ENCODE measurements around the gene MTMR3. TPM values are rescaled to one million over a fixed set of nuclear protein-coding genes. Genes with fewer than 3 reads are reported as not detected.
A peak's percentile ranks its signal among the peaks of the same experiment; 100 is the strongest.
"Not testable (repeated sequence)": the region's sequence is repeated elsewhere in the genome, so short reads cannot be mapped to it uniquely, and the experiment has no call there.

Gene MTMR3
- total RNA-seq, 2 experiments from 2014 or later: 21.1 to 26.0 TPM

DNA sequence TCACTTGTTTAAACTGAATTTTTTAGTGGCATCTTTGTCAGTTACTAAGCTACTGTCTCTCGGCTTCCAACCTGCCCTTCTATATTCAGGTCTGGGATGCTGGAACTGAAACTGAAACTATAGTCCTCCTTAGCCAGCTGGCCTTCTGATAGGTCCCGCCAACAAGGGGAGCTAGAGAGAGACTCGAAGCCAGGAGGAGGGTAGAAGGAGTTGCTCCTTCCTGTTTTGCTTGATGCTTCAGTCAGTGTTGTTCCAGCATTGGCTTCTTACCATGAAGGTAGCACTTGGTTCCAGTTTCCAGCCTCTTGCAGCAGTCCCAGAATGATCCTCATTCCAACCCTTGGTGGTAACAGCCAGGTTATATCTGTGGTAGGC is 164.4 kb downstream of the MTMR3 start:
- H3K4me3 Mint-ChIP-seq: no peak overlapping the region
- H3K9me3 Mint-ChIP-seq (ENCODE audit: insufficient read depth): no peaks in the 10 kb centered on the region
- H3K27ac Mint-ChIP-seq: peak overlapping the region; percentile 67
- DNase-seq: peak; percentile 69
- H3K27me3 Mint-ChIP-seq (ENCODE audit: low read depth): no peaks in the 10 kb centered on the region
- POLR2A ChIA-PET: no interaction called here
- H3K36me3 Mint-ChIP-seq (ENCODE audit: low read depth): no peaks in the 10 kb centered on the region
- peak; percentile 98 for ATAC-seq
- CTCF ChIA-PET: interaction anchor here (0.7 to 2.6 kb wide), 9 partner anchors 9 to 457 kb away, joined by 3 to 10 read pairs (median 3); no protein-coding TSS in a partner anchor
- peaks cover 11% of the 10 kb centered on the region for H3K4me1 Mint-ChIP-seq (ENCODE audit: low read depth)

DNA sequence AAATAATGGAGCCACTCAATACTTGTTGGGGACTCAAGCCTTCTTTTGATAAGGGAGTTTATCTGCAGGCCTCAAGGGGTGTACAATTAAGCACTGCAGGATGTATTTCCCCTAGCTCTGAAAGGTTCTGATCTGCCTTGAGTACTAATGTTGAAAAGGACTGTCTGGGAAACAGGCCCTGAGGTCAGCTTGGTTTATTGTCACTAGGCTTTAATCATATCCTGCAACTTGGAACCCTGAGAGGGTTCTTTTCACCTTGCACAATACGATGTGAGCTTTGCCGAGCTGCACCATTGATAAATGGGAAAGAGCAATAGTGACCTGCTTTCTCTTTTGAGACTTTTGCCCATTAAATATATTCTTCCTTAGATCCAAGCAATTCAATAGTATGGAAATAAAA is 165.7 kb downstream of the MTMR3 start:
- DNase-seq (no peak), ATAC-seq (no peak)
- no peaks in the 10 kb centered on the region for H3K9me3 Mint-ChIP-seq (ENCODE audit: insufficient read depth)
- no peaks in the 10 kb centered on the region for H3K27me3 Mint-ChIP-seq (ENCODE audit: low read depth)
- H3K27ac Mint-ChIP-seq: no peak overlapping the region
- H3K36me3 Mint-ChIP-seq (ENCODE audit: low read depth): no peaks in the 10 kb centered on the region
- POLR2A ChIA-PET: no interaction called here
- H3K4me1 Mint-ChIP-seq (ENCODE audit: low read depth): peaks cover 11% of the 10 kb centered on the region
- no peak overlapping the region for H3K4me3 Mint-ChIP-seq
- CTCF ChIA-PET: no interaction called here

DNA sequence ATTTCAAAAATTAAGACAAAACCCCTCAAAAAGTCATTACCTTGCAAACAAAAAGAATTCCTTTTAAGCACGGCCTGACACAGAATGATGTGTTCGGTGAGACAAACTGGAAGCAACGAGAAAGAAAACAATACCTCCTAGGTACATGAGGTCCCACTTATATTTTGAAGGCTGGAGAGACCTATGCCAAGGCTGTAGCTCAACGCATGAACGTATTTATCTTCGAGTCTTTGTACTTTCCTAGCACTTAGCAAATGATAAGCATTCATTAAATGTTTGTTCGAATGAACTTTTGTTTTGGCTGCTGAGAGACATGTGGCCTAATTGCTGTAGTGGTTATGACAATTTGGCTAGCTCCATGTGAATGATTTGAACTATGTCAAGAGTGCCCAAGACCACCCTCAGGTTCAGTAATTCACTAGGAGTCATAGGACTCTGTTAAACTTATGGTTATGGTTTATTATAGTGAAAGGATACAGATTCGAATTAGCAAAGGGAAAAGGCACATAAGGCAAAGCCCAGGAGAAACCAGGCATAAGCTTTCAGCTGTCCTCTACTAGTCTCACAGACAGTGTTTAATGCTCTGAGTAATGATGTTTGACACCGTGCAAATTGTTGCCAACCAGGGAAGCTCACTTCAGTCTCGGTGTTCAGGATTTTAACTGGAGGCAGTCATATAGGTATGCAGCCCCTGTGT is 171.2 kb downstream of the MTMR3 start:
- no peak for ATAC-seq
- H3K9me3 Mint-ChIP-seq (ENCODE audit: insufficient read depth): peaks cover 10% of the 10 kb centered on the region
- no peak overlapping the region for H3K27ac Mint-ChIP-seq
- no peak overlapping the region for H3K4me3 Mint-ChIP-seq
- H3K4me1 Mint-ChIP-seq (ENCODE audit: low read depth): no peaks in the 10 kb centered on the region
- POLR2A ChIA-PET: interaction anchor here (1.0 kb wide), 1 partner anchor 201 kb away, joined by 3 read pairs; no protein-coding TSS in a partner anchor
- no peaks in the 10 kb centered on the region for H3K36me3 Mint-ChIP-seq (ENCODE audit: low read depth)
- peaks cover 6% of the 10 kb centered on the region for H3K27me3 Mint-ChIP-seq (ENCODE audit: low read depth)
- CTCF ChIA-PET: interaction anchor here (1.1 to 1.6 kb wide), 3 partner anchors 34 to 429 kb away, joined by 3 to 4 read pairs (median 4); no protein-coding TSS in a partner anchor
- DNase-seq: no peak

DNA sequence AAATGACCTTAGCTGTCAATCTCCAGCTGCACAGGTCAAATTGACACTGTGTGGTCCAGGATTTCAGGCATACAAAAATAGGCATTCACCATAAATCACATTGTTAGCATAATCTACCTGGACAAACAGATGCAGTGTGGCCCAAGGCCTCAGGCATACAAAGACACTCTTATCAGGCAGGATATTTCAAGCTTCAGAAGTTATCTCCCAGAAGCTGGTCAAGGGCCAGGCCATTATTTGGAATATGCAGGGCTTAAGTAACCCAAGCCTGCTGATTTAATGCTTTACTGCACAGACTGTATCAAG is 171.7 kb downstream of the MTMR3 start:
- H3K9me3 Mint-ChIP-seq (ENCODE audit: insufficient read depth): peaks cover 10% of the 10 kb centered on the region
- H3K36me3 Mint-ChIP-seq (ENCODE audit: low read depth): no peaks in the 10 kb centered on the region
- no peak overlapping the region for H3K4me3 Mint-ChIP-seq
- POLR2A ChIA-PET: interaction anchor here (1.0 kb wide), 1 partner anchor 201 kb away, joined by 3 read pairs; no protein-coding TSS in a partner anchor
- H3K27ac Mint-ChIP-seq: no peak overlapping the region
- H3K27me3 Mint-ChIP-seq (ENCODE audit: low read depth): peaks cover 6% of the 10 kb centered on the region
- CTCF ChIA-PET: interaction anchor here (1.1 to 1.5 kb wide), 2 partner anchors 34 to 429 kb away, joined by 3 to 4 read pairs; no protein-coding TSS in a partner anchor
- ATAC-seq (no peak), DNase-seq (no peak)
- no peaks in the 10 kb centered on the region for H3K4me1 Mint-ChIP-seq (ENCODE audit: low read depth)

DNA sequence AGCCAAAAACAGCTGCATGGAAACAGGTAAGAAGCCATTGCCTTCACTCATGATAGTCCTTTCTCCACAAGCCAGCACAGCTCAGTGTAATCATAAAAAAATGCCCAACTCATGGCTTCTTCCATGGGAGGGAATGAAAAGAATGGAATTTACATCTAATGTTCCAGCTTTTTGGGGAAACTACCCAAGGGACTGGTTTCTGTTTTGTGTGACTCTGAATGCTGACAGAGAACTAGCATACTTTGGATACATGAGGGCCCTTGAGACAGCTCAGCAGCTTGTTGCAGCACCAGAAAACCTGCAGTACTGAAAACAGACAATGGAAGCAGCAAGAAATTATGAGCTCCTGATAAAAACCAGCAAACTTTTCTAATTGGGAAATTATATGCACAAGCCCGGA is 173.0 kb downstream of the MTMR3 start:
- no peaks in the 10 kb centered on the region for H3K36me3 Mint-ChIP-seq (ENCODE audit: low read depth)
- DNase-seq (no peak), ATAC-seq (no peak)
- ChIA-PET CTCF (interaction anchor here (1.2 kb wide), 1 partner anchor 9 kb away, joined by 3 read pairs; no protein-coding TSS in a partner anchor), POLR2A (no interaction called here)
- no peaks in the 10 kb centered on the region for H3K4me1 Mint-ChIP-seq (ENCODE audit: low read depth)
- H3K9me3 Mint-ChIP-seq (ENCODE audit: insufficient read depth): peaks cover 10% of the 10 kb centered on the region
- H3K4me3 Mint-ChIP-seq: no peak overlapping the region
- H3K27ac Mint-ChIP-seq: no peak overlapping the region
- H3K27me3 Mint-ChIP-seq (ENCODE audit: low read depth): peaks cover 6% of the 10 kb centered on the region

- Mint-ChIP-seq H3K4me3 (no peak overlapping the region), H3K27ac (no peak overlapping the region), H3K4me1 (ENCODE audit: low read depth) (no peaks in the 10 kb centered on the region), H3K36me3 (ENCODE audit: low read depth) (no peaks in the 10 kb centered on the region), H3K27me3 (ENCODE audit: low read depth) (peaks cover 10% of the 10 kb centered on the region), H3K9me3 (ENCODE audit: insufficient read depth) (peaks cover 10% of the 10 kb centered on the region)
- no peak for DNase-seq
- ATAC-seq: no peak
- POLR2A ChIA-PET: no interaction called here
- CTCF ChIA-PET: interaction anchor here (0.7 to 1.0 kb wide), 2 partner anchors 31 to 52 kb away, joined by 3 to 4 read pairs; no protein-coding TSS in a partner anchor
Observed at GRCh38 chr22:30057375-30057774, 174.4 kb downstream of the MTMR3 start.

DNA sequence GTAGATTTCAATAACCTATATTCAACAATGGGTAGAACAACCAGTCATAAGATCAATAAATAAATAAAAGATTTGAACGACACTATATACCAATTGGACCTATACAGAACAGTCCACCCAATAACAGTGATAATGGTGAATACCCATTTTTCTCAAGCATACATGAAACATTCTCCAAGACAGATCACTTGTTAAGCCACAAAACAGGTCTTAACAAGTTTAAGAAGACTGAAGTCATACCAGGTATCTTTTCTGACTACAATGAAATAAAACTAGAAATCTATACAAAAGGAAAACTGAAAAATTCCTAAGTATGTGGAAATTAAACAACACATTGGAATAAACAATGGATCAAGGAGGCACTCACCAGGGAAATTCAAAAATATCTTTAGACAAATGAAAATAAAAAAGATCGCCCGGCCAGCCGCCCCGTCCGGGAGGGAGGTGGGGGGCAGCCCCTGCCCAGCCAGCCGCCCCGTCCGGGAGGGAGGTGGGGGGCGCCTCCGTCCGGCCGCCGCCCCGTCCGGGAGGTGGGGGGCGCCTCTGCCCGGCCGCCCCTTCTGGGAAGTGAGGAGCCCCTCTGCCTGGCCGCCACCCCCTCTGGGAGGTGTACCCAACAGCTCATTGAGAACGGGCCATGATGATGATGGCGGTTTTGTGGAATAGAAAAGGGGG is 176.5 kb downstream of the MTMR3 start:
- ATAC-seq; H3K4me1 Mint-ChIP-seq (ENCODE audit: low read depth); H3K27ac Mint-ChIP-seq; DNase-seq; POLR2A ChIA-PET; H3K36me3 Mint-ChIP-seq (ENCODE audit: low read depth); H3K4me3 Mint-ChIP-seq: not testable (repeated sequence)
- peaks cover 21% of the 10 kb centered on the region for H3K27me3 Mint-ChIP-seq (ENCODE audit: low read depth)
- peaks cover 22% of the 10 kb centered on the region for H3K9me3 Mint-ChIP-seq (ENCODE audit: insufficient read depth)
- CTCF ChIA-PET: interaction anchor here (0.6 kb wide), 1 partner anchor 24 kb away, joined by 3 read pairs; no protein-coding TSS in a partner anchor

DNA sequence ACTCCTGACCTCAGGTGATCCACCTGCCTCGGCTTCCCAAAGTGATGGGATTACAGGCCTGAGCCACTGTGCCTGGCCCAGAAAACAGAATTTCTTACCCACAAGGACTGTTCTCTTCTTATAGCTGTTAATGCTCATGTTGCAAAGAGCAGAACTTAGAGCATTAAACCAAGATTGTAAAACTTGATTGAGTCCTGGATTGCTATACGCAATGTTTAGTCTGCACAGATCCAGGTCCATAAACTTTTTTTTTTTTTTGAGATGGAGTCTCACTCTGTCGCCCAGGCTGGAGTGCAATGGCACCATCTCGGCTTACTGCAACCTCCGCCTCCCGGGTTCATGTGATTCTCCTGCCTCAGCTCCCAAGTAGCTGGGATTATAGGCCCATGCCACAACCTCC is 178.1 kb downstream of the MTMR3 start:
- Mint-ChIP-seq H3K9me3 (ENCODE audit: insufficient read depth) (peaks cover 22% of the 10 kb centered on the region), H3K27me3 (ENCODE audit: low read depth) (peaks cover 24% of the 10 kb centered on the region)
- POLR2A ChIA-PET; CTCF ChIA-PET; H3K36me3 Mint-ChIP-seq (ENCODE audit: low read depth); H3K4me1 Mint-ChIP-seq (ENCODE audit: low read depth); ATAC-seq; H3K4me3 Mint-ChIP-seq; H3K27ac Mint-ChIP-seq; DNase-seq: not testable (repeated sequence)

DNA sequence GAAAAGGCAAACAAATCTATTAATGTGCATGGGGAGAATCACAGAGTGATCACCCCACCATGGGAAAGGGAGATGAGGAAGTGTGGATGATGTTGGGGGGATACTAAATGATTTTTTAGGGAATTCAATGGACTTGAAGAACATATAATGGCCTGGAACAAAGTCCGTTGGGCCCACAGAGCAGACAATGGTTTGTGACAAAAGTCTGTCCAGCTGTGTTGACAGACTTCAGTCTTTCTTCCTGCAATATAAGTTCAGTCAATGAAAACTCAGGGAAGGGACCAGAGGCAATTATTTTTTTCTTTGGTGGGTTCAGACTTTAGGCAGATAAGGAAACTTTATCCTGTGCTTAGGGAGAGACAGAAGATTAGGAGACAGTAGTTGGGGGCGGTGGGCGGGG is 179.3 kb downstream of the MTMR3 start:
- H3K4me1 Mint-ChIP-seq (ENCODE audit: low read depth): no peaks in the 10 kb centered on the region
- ChIA-PET POLR2A (no interaction called here), CTCF (no interaction called here)
- no peak for ATAC-seq
- H3K27ac Mint-ChIP-seq: no peak overlapping the region
- no peak overlapping the region for H3K4me3 Mint-ChIP-seq
- DNase-seq: no peak
- H3K36me3 Mint-ChIP-seq (ENCODE audit: low read depth): peaks cover 4% of the 10 kb centered on the region
- peaks cover 15% of the 10 kb centered on the region for H3K9me3 Mint-ChIP-seq (ENCODE audit: insufficient read depth)
- H3K27me3 Mint-ChIP-seq (ENCODE audit: low read depth): peaks cover 21% of the 10 kb centered on the region

DNA sequence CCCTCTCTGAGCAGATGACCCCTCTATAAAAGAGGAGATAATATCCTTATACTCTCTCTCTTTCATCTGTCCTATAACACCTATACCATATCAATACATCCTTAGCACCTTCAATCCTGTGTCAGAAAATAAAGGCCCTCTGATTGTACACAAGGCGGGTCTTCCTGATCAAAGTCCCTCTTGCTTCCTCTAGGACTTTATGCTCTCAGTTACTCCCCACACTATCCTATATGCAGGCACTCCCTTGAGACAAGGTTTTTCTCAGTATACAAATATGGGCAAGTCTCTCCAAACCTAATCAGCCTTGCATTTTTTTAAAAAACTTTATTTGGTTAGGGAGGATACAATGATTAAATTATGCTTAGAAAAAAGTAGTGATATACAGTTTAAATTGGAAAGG is 180.0 kb downstream of the MTMR3 start:
- CTCF ChIA-PET: no interaction called here

DNA sequence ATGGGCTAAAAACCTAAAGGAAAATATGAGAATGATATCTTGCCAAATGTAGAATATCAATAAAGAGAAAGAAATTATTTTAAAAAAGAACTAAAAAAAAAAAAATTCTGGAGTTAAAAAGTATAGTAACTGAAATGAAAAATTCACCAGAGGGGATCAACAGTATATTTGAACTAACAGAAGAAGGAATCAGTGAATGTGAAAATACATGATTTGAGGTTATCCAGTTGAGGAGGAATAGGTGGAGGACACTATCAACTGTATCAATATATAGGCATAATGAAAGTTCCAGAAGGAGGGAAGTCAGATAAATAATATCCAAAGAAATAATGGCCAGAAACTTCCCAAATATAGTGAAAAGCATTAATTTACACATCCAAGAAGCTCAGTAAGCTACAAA is 181.2 kb downstream of the MTMR3 start:
- H3K9me3 Mint-ChIP-seq (ENCODE audit: insufficient read depth): peaks cover 12% of the 10 kb centered on the region
- ChIA-PET POLR2A (no interaction called here), CTCF (no interaction called here)
- H3K27me3 Mint-ChIP-seq (ENCODE audit: low read depth): peaks cover 18% of the 10 kb centered on the region
- DNase-seq: no peak
- no peak for ATAC-seq
- H3K4me3 Mint-ChIP-seq: no peak overlapping the region
- H3K4me1 Mint-ChIP-seq (ENCODE audit: low read depth): no peaks in the 10 kb centered on the region
- H3K27ac Mint-ChIP-seq: no peak overlapping the region
- H3K36me3 Mint-ChIP-seq (ENCODE audit: low read depth): peaks cover 4% of the 10 kb centered on the region

More for the DNA sequence above, 180.0 kb downstream of the MTMR3 start:
- Mint-ChIP-seq H3K36me3 (ENCODE audit: low read depth) (peaks cover 4% of the 10 kb centered on the region), H3K27ac (no peak overlapping the region), H3K27me3 (ENCODE audit: low read depth) (peaks cover 21% of the 10 kb centered on the region), H3K4me1 (ENCODE audit: low read depth) (no peaks in the 10 kb centered on the region), H3K9me3 (ENCODE audit: insufficient read depth) (peaks cover 12% of the 10 kb centered on the region), H3K4me3 (no peak overlapping the region)
- ATAC-seq (no peak), DNase-seq (no peak)
- POLR2A ChIA-PET: no interaction called here

GRCh38 chr22:30073743-30074142 is 190.8 kb downstream of the MTMR3 start:
- Mint-ChIP-seq H3K27me3 (ENCODE audit: low read depth) (peaks cover 45% of the 10 kb centered on the region), H3K36me3 (ENCODE audit: low read depth) (no peaks in the 10 kb centered on the region)
- CTCF ChIA-PET: interaction anchor here (0.6 kb wide), 1 partner anchor 438 kb away, joined by 3 read pairs; no protein-coding TSS in a partner anchor

More at GRCh38 chr22:30073743-30074142, 190.8 kb downstream of the MTMR3 start:
- H3K27ac Mint-ChIP-seq: no peak overlapping the region
- H3K9me3 Mint-ChIP-seq (ENCODE audit: insufficient read depth): no peaks in the 10 kb centered on the region
- peaks cover 3% of the 10 kb centered on the region for H3K4me1 Mint-ChIP-seq (ENCODE audit: low read depth)
- ATAC-seq (no peak), DNase-seq (no peak)
- POLR2A ChIA-PET: no interaction called here
- no peak overlapping the region for H3K4me3 Mint-ChIP-seq
